Measurements from ENCODE around the gene RPS6KA2. TPM values are rescaled to one million over a fixed set of nuclear protein-coding genes. Genes with fewer than 3 reads are reported as not detected.

Gene RPS6KA2
- polyA plus RNA-seq, 1 donor (not counting 4 experiments of a cell fraction or from before 2014, with no cell fraction given): 8.2 TPM

DNA sequence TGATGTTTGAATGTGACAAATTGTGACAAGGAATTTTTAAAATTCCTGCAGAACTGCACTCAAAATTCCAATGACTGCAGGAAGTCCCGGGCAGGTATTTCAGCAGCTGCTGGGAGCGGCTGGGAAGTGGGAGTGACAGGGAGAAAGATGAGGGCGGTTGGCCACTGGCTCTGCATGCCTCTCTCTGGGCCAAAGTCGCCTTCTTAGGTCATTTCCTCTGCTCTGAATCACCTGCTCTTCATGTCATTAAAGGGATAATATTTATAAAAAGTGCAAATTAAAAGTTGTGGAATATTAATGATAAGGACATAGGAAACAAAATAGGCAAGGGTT is 84.5 kb downstream of the RPS6KA2 start:
- Histone ChIP-seq H3K27ac (ENCODE audit: control insufficient read depth, insufficient read depth, low read length) (no peak overlapping the region), H3K4me1 (ENCODE audit: control insufficient read depth, extremely low read depth, insufficient read depth, low read length) (peaks cover 19% of the 10 kb centered on the region), H3K4me3 (ENCODE audit: control insufficient read depth in 2 of 3, extremely low read depth in 1 of 3, insufficient read depth in 2 of 3, low read depth in 1 of 3, low read length in 3 of 3) (no peak overlapping the region), H3K9me3 (ENCODE audit: control insufficient read depth, low read depth, low read length) (no peaks in the 10 kb centered on the region), H4K20me1 (ENCODE audit: control insufficient read depth, extremely low read depth, insufficient read depth, low read length) (no peaks in the 10 kb centered on the region), H2AFZ (ENCODE audit: control insufficient read depth, low read length) (no peak overlapping the region), H3K27me3 (ENCODE audit: control insufficient read depth, extremely low read depth, insufficient read depth, low read length) (no peaks in the 10 kb centered on the region), H3K9ac (ENCODE audit: control insufficient read depth, extremely low read depth, insufficient read depth, low read length) (no peak overlapping the region), H3K79me2 (ENCODE audit: control insufficient read depth, insufficient read depth, low read length) (no peaks in the 10 kb centered on the region), H3K4me2 (ENCODE audit: control insufficient read depth, extremely low read depth, insufficient read depth, low read depth, low read length) (peak overlapping the region; percentile 50), H3K36me3 (ENCODE audit: control insufficient read depth in 2 of 2, extremely low read depth in 1 of 2, insufficient read depth in 2 of 2, low read length in 2 of 2) (no peaks in the 10 kb centered on the region), H3K9me1 (ENCODE audit: control insufficient read depth, extremely low read depth, insufficient read depth, low read length) (no peaks in the 10 kb centered on the region)
- DNase-seq (ENCODE audit: low read depth, low spot score) (no peak), FAIRE-seq (no peak)
- dilution Hi-C loops (cut with MboI; ENCODE audit: extremely low pct_ligation_motif_present, low sequenced_read_pairs): no loop called here
- TF ChIP-seq, protein P1, sequence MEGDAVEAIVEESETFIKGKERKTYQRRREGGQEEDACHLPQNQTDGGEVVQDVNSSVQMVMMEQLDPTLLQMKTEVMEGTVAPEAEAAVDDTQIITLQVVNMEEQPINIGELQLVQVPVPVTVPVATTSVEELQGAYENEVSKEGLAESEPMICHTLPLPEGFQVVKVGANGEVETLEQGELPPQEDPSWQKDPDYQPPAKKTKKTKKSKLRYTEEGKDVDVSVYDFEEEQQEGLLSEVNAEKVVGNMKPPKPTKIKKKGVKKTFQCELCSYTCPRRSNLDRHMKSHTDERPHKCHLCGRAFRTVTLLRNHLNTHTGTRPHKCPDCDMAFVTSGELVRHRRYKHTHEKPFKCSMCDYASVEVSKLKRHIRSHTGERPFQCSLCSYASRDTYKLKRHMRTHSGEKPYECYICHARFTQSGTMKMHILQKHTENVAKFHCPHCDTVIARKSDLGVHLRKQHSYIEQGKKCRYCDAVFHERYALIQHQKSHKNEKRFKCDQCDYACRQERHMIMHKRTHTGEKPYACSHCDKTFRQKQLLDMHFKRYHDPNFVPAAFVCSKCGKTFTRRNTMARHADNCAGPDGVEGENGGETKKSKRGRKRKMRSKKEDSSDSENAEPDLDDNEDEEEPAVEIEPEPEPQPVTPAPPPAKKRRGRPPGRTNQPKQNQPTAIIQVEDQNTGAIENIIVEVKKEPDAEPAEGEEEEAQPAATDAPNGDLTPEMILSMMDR (optimal IDR thresholded peaks at IDR 0.05 in 1 of 3, IDR thresholded peaks at IDR 0.05 in 1 of 3, conservative IDR thresholded peaks at IDR 0.05 in 1 of 3; ENCODE audit: extremely low read depth in 1 of 3, insufficient read depth in 2 of 3, low read length in 3 of 3): no peak
- TF ChIP-seq EZH2 (IDR thresholded peaks at IDR 0.05; ENCODE audit: low read length): no peak

DNA sequence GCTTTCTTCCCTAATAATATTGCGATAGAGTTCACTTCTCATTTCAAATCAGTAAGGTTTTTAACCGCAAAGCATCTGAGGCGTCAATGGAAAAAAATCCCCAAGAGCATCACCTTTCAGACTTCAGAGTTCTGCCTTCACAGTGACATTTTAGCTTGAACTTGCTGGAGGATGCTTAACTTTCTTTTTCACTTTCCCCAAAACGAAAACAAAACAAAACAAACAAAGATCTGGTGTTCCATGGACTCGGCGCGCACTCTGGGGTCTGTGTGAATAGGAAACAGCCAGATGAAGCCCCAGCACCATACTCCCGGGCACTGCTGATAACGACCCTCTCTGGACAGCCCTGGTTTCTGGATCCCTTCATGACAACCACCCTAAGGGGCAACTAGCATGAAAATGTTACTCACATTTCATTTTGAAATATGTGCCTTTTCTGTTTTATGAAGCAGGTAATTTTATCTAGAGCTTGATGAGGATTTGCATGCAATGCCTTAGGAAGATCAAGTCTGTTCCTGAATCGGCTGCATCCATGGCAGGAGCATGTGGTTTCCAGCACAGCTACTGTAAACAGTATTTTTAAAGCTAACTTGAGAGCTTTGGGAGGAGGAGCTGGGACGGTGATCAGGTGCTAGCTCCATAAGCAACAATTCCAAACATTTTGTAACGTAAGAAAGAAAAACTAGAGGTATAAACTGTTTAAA is 85.0 kb downstream of the RPS6KA2 start:
- H3K9ac ChIP-seq (ENCODE audit: control insufficient read depth, extremely low read depth, insufficient read depth, low read length): no peak overlapping the region
- H3K4me2 ChIP-seq (ENCODE audit: control insufficient read depth, extremely low read depth, insufficient read depth, low read depth, low read length): peak overlapping the region; percentile 50
- H3K9me3 ChIP-seq (ENCODE audit: control insufficient read depth, low read depth, low read length): no peaks in the 10 kb centered on the region
- no peaks in the 10 kb centered on the region for H3K27me3 ChIP-seq (ENCODE audit: control insufficient read depth, extremely low read depth, insufficient read depth, low read length)
- no peak for FAIRE-seq
- peaks cover 19% of the 10 kb centered on the region for H3K4me1 ChIP-seq (ENCODE audit: control insufficient read depth, extremely low read depth, insufficient read depth, low read length)
- no peaks in the 10 kb centered on the region for H3K9me1 ChIP-seq (ENCODE audit: control insufficient read depth, extremely low read depth, insufficient read depth, low read length)
- DNase-seq (ENCODE audit: low read depth, low spot score): no peak
- H4K20me1 ChIP-seq (ENCODE audit: control insufficient read depth, extremely low read depth, insufficient read depth, low read length): no peaks in the 10 kb centered on the region
- H3K36me3 ChIP-seq (ENCODE audit: control insufficient read depth in 2 of 2, extremely low read depth in 1 of 2, insufficient read depth in 2 of 2, low read length in 2 of 2): no peaks in the 10 kb centered on the region
- no peak overlapping the region for H2AFZ ChIP-seq (ENCODE audit: control insufficient read depth, low read length)
- H3K4me3 ChIP-seq (ENCODE audit: control insufficient read depth in 2 of 3, extremely low read depth in 1 of 3, insufficient read depth in 2 of 3, low read depth in 1 of 3, low read length in 3 of 3): no peak overlapping the region
- dilution Hi-C loops (cut with MboI; ENCODE audit: extremely low pct_ligation_motif_present, low sequenced_read_pairs): no loop called here
- TF ChIP-seq, protein P1 (optimal IDR thresholded peaks at IDR 0.05 in 1 of 3, IDR thresholded peaks at IDR 0.05 in 1 of 3, conservative IDR thresholded peaks at IDR 0.05 in 1 of 3; ENCODE audit: extremely low read depth in 1 of 3, insufficient read depth in 2 of 3, low read length in 3 of 3): no peak
- TF ChIP-seq EZH2 (IDR thresholded peaks at IDR 0.05; ENCODE audit: low read length): no peak
- H3K79me2 ChIP-seq (ENCODE audit: control insufficient read depth, insufficient read depth, low read length): no peaks in the 10 kb centered on the region
- H3K27ac ChIP-seq (ENCODE audit: control insufficient read depth, insufficient read depth, low read length): no peak overlapping the region
